Heart right ventricle (tissue), 16 donors: ENCODE data around the gene ENOX1. TPM values are rescaled to one million over a fixed set of nuclear protein-coding genes. Genes with fewer than 3 reads are reported as not detected.

ENCODE experiments used
- ATAC-seq, 8 donors: fragments of 200-7000 bp; cut with Tn5 transposase; one replicate each; pipeline ENCODE4 v1.9.1; 2020; ENCODE audit warnings: mild to moderate bottlenecking in 8 of 8, moderate library complexity in 8 of 8, moderate number of reproducible peaks in 1 of 8
- DNase-seq, 2 donors: peaks; one replicate each; pipeline ENCODE4 v3.0.0-alpha.2; 2020
- H3K27ac ChIP-seq, 10 donors: fragments of 200-600 bp; sonication (generic) in 2 of 10; one replicate each; pipeline versions ENCODE4 v1.5.0 to v1.8.0; 2020 to 2022; ENCODE audit warnings: mild to moderate bottlenecking in 3 of 10
- H3K27me3 ChIP-seq, 7 donors: fragments of 200-600 bp; one replicate each; pipeline ENCODE4 v1.8.0; 2021 to 2022; ENCODE audit warnings: mild to moderate bottlenecking in 2 of 7
- H3K36me3 ChIP-seq, 9 donors: fragments of 200-600 bp; sonication (generic) in 1 of 9; one replicate each; pipeline versions ENCODE4 v1.5.0 to v1.8.0; 2020 to 2022; ENCODE audit warnings: mild to moderate bottlenecking in 2 of 9
- H3K4me1 ChIP-seq, 9 donors: fragments of 200-600 bp; sonication (generic) in 1 of 9; one replicate each; pipeline versions ENCODE4 v1.5.0 to v1.8.0; 2020 to 2022; ENCODE audit warnings: mild to moderate bottlenecking in 4 of 9
- H3K4me3 ChIP-seq, 10 donors: fragments of 200-600 bp; sonication (generic) in 2 of 10; one replicate each; pipeline versions ENCODE4 v1.5.0 to v1.8.0; 2020 to 2022; ENCODE audit warnings: mild to moderate bottlenecking in 7 of 10, moderate library complexity in 2 of 10
- H3K9me3 ChIP-seq, 11 donors: fragments of 200-600 bp in 10 of 11; sonication (generic) in 2 of 11; one replicate each; pipeline versions ENCODE4 v1.5.0 to v1.8.0; 2013 to 2022; ENCODE audit warnings: mild to moderate bottlenecking in 2 of 11, control low read depth in 1 of 11, moderate library complexity in 1 of 11
- CTCF ChIP-seq, 9 donors: fragments of 200-600 bp; sonication (generic) in 2 of 9; IDR thresholded peaks; one replicate each; pipeline versions ENCODE4 v1.5.0 to v1.8.0; 2021 to 2022; ENCODE audit warnings: antibody characterized with exemption in 9 of 9, mild to moderate bottlenecking in 5 of 9, moderate library complexity in 1 of 9
- WGBS, 2 donors: extraction: QIAGEN DNeasy Blood & Tissue Kit; methylation state at CpG; one replicate each; pipeline ENCODE4 v1.1.7; 2013; ENCODE audit warnings: inconsistent platforms in 1 of 2; 5-methylcytosine and 5-hydroxymethylcytosine counted together
- intact Hi-C, 10 donors: fragments of 100-400 bp; cut with DNase I; formaldehyde crosslinking; loops; one replicate each; pipeline versions ENCODE4 v1.11.1 to v1.14.2; 2022
- polyA plus RNA-seq, 2 donors: library from polyadenylated mRNA; stranded (reverse); fragments of 200-250 nt; gene quantifications; one replicate each; pipeline ENCODE4 v1.2.3, GENCODE V29; 2013
- total RNA-seq, 10 donors: library from RNA; stranded (reverse); fragmentation: NEBNext Ultra II Directional in 3 of 10; extraction: Animal tissue kit (Norgen Biotek cat#: 25700) in 3 of 10; gene quantifications; one replicate each; pipeline versions ENCODE4 v1.2.1 to v1.2.4, GENCODE V29; 2021 to 2023
- donor health status: Arrhythmogenic right ventricular cardiomyopathy.
- donor health status: ischemic (EF 13 %, LVEDD 7.1; RV severe dilation, severe dysfunction).
- donor health status: healthy with polysubstance abuse.
- donor health status: DM: no; HTN: yes; CAD: no.
- donor health status: DM: no; HTN: no; CAD: no.
- donor health status: ischemic (EF 25% LVEDD 6.9; RV normal size, moderate dysfunction).
- donor health status: ischemic (EF 25% LVEDD 5.7; RV mildly dilated, moderate dysfunction).
- donor health status: healthy.
- donor health status: DM: yes; HTN: yes; CAD: no.
- donor health status: Ischemic cardiomyopathy.
- donor health status: ischemic (EF 35%, LVEDD 5.7; RV mildly dilated, moderate dysfunction).
- donor health status: nonischemic (EF 11% LVEDD 7.7; RV severe dilation, severe dysfunction).
- donor health status: DM: yes; HTN: yes; CAD: no.
- donor health status: PGD.
- donor health status: ischemic (EF 29% LVEDD 5.4; RV normal size, mild dysfunction).
- donor health status: nonischemic (EF 23%, LVEDD 6.1; RV moderate dilation, normal function).

ENOX1 gene
- total and polyA plus RNA-seq, 12 donors, result 2.0 to 10.4 (median 7.1) TPM

GRCh38 chr13:43776006-43776405 is 10.8 kb downstream of the ENOX1 start:
- Histone ChIP-seq H3K27ac (no peak overlapping the region), H3K36me3 (no peaks in the 10 kb centered on the region), H3K4me3 (no peak overlapping the region), H3K9me3 (no peaks in the 10 kb centered on the region), H3K27me3 (no peaks in the 10 kb centered on the region), H3K4me1 (peaks cover 0 to 8% (median 0%) of the 10 kb centered on the region in 9 donors)
- no peak for DNase-seq
- no peak for TF ChIP-seq CTCF (IDR thresholded peaks at IDR 0.05)
- no peak for ATAC-seq
- intact Hi-C loops, result no loop called here
- WGBS, 2 donors, result 74% methylated on average over 2 of the region's 2 CpGs

- TF ChIP-seq CTCF (IDR thresholded peaks at IDR 0.05), result no peak
- Histone ChIP-seq H3K27me3 (no peaks in the 10 kb centered on the region), H3K9me3 (no peaks in the 10 kb centered on the region), H3K36me3 (no peaks in the 10 kb centered on the region), H3K4me1 (peaks cover 0 to 14% (median 0%) of the 10 kb centered on the region in 9 donors), H3K27ac (no peak overlapping the region), H3K4me3 (no peak overlapping the region)
- DNase-seq (no peak), ATAC-seq (no peak)
- intact Hi-C loops, result no loop called here
- WGBS, 2 donors, result 89 to 93% methylated on average over 2 of the region's 2 CpGs
These were observed 13.2 kb downstream of the ENOX1 start for GRCh38 chr13:43773602-43774001.

- Histone ChIP-seq H3K4me3 (no peak overlapping the region), H3K9me3 (no peaks in the 10 kb centered on the region), H3K4me1 (peaks cover 0 to 31% (median 18%) of the 10 kb centered on the region in 9 donors), H3K27ac (no peak overlapping the region), H3K36me3 (no peaks in the 10 kb centered on the region), H3K27me3 (no peaks in the 10 kb centered on the region)
- no peak for TF ChIP-seq CTCF (IDR thresholded peaks at IDR 0.05)
- DNase-seq (no peak), ATAC-seq (no peak)
- 78 to 85% methylated on average over 3 of the region's 3 CpGs for WGBS, 2 donors
- intact Hi-C loops, result no loop called here
These were observed 15.9 kb downstream of the ENOX1 start for GRCh38 chr13:43770871-43771270.

GRCh38 chr13:43769529-43769928 is 17.2 kb downstream of the ENOX1 start:
- H3K27me3 ChIP-seq, result no peaks in the 10 kb centered on the region
- H3K27ac ChIP-seq, result no peak overlapping the region
- ATAC-seq (no peak), DNase-seq (no peak)
- TF ChIP-seq CTCF (IDR thresholded peaks at IDR 0.05), result no peak
- H3K4me3 ChIP-seq, result no peak overlapping the region
- intact Hi-C loops, result loop anchor here in 2 of 10 donors (5.0 kb wide), 2 partner anchors 72 to 82 kb away; no protein-coding TSS in a partner anchor
- H3K9me3 ChIP-seq, result no peaks in the 10 kb centered on the region
- 86 to 91% methylated on average over 2 of the region's 2 CpGs for WGBS, 2 donors
- peaks cover 0 to 41% (median 24%) of the 10 kb centered on the region in 9 donors for H3K4me1 ChIP-seq
- H3K36me3 ChIP-seq, result no peaks in the 10 kb centered on the region
